NB4 (cell line): ENCODE measurements around the gene RIMS1.

Experiments used
- POLR2A ChIP-seq: IDR thresholded peaks from 2 replicates; pipeline ENCODE4 v1.6.1; 2011; ENCODE audit warnings: mild to moderate bottlenecking; ENCODE audit not compliant: insufficient read length; ENCODE audit errors: extremely low read depth
- TF ChIP-seq, protein P1 (sequence below): IDR thresholded peaks from one replicate; pipeline ENCODE4 v1.5.1; 2012; ENCODE audit warnings: low read depth, low read length
- TF ChIP-seq, protein P2 (sequence below): IDR thresholded peaks from 2 replicates; pipeline ENCODE4 v1.6.1; 2011; ENCODE audit warnings: low read depth, low read length

GRCh38 chr6:72414657-72415056, 528.3 kb downstream of the RIMS1 start:
- TF ChIP-seq, protein P1, sequence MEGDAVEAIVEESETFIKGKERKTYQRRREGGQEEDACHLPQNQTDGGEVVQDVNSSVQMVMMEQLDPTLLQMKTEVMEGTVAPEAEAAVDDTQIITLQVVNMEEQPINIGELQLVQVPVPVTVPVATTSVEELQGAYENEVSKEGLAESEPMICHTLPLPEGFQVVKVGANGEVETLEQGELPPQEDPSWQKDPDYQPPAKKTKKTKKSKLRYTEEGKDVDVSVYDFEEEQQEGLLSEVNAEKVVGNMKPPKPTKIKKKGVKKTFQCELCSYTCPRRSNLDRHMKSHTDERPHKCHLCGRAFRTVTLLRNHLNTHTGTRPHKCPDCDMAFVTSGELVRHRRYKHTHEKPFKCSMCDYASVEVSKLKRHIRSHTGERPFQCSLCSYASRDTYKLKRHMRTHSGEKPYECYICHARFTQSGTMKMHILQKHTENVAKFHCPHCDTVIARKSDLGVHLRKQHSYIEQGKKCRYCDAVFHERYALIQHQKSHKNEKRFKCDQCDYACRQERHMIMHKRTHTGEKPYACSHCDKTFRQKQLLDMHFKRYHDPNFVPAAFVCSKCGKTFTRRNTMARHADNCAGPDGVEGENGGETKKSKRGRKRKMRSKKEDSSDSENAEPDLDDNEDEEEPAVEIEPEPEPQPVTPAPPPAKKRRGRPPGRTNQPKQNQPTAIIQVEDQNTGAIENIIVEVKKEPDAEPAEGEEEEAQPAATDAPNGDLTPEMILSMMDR: no peak
- TF ChIP-seq, protein P2, sequence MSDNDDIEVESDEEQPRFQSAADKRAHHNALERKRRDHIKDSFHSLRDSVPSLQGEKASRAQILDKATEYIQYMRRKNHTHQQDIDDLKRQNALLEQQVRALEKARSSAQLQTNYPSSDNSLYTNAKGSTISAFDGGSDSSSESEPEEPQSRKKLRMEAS: no peak
- TF ChIP-seq POLR2A: no peak
